GM19455 (cell line): ENCODE data around the gene DLGAP1.

Experiments used
- ATAC-seq: cut with Tn5 transposase; IDR thresholded peaks from one replicate; pipeline ENCODE4 v1.9.1; 2021; ENCODE audit not compliant: unreplicated experiment

The DLGAP1 gene

GRCh38 chr18:3873698-3874097 lies 581.4 kb downstream of the DLGAP1 start:
- no peak for ATAC-seq

DNA sequence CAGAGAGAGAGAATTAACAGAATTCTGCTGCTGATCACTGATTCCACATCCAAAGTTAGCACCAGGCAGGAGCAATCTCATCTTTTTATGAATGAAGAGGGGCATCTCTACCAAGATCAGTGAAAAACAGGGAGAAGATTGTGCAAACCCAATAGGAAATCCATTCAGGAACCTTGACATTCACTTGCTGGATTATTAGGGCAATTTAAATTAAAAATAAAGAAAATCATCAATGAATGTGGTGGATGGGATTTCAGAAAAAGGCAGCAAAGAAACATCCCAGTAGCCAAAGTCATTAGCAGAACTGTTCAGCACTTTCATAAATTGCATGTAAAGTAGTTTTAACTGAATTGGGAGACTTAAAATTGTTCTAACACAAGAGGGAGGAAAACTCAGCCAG lies 581.9 kb downstream of the DLGAP1 start:
- ATAC-seq: no peak

GRCh38 chr18:3872641-3873040 lies 582.5 kb downstream of the DLGAP1 start:
- no peak for ATAC-seq

DNA sequence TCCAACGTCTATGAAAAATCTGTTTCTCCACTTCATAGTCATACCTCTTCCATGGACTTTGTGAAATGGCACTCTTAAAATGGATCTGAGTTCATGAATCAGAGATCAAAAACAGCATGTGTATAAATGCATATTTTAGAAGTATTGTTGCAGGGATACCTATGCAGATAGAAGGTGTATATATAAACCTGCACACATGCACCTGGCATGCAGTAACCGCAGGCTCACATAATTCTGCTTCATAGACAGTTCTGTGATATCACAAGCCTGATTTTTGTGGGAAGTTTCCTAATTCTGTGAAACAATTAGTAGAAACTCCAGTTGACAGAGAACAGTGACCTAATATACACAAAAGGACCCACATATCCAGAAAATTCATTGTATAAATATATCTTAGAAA lies 583.4 kb downstream of the DLGAP1 start:
- no peak for ATAC-seq

DNA sequence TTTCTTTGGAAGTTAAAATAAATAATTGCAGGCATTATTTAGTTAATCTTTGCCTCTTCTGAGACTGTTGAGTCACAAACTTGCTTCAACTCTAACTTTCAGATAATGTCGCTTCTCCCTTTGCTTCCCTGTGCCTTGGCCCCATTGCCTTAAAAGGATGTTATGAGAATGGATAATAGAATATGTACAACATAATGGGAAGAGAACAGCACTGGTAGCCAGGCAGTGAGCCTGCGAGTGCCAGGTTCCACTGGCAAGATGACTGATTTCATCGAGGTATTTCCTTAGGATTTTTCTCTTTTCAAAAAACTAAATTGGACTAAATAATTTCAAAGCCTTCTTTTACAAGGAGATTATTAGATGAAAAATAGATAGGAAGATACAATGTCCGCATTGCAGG lies 584.2 kb downstream of the DLGAP1 start:
- ATAC-seq: no peak

- no peak for ATAC-seq
These were observed 585.3 kb downstream of the DLGAP1 start for GRCh38 chr18:3869848-3870247.

GRCh38 chr18:3867864-3868311 lies 587.2 kb downstream of the DLGAP1 start:
- no peak for ATAC-seq

DNA sequence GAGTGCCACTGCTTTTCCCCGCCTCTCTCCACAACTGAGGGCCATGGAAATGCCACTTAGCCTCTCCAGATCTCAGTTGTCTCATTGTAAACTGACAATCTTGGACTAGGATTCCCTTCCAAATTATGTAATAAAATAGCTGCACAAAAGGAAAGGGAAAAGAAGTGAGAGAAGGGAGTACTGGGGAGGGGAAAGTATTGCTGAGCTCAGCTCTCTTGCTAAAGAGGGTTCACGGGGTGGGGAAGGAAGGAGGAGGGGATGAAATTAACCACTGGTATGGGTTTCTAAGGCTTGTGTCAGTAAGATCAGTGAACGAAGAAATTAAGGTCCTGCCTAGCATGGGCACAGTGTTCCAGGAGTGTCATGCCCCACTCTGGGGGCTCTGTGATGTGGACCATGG lies 587.9 kb downstream of the DLGAP1 start:
- no peak for ATAC-seq

- ATAC-seq: no peak
These were observed 590.3 kb downstream of the DLGAP1 start for GRCh38 chr18:3864669-3865298.

GRCh38 chr18:3863593-3863992 lies 591.5 kb downstream of the DLGAP1 start:
- no peak for ATAC-seq

DNA sequence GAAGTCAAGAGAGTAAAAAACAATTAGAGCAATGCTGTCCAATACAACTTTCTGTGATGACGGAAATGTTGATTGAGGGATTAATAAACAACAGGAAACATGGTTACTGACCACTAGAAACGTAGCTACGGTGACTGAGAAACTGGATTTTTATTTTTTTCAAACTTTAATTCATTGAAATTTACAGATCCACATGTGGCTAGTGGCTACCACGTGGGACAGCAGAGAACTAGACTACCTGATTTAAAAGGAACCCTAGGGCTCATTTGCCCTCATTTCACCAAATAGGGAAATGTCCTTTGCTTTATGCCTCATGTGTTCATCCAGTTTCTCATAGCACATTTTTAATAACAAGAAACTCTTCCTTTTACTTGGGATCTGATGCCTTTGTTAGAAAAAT lies 592.1 kb downstream of the DLGAP1 start:
- ATAC-seq: no peak

DNA sequence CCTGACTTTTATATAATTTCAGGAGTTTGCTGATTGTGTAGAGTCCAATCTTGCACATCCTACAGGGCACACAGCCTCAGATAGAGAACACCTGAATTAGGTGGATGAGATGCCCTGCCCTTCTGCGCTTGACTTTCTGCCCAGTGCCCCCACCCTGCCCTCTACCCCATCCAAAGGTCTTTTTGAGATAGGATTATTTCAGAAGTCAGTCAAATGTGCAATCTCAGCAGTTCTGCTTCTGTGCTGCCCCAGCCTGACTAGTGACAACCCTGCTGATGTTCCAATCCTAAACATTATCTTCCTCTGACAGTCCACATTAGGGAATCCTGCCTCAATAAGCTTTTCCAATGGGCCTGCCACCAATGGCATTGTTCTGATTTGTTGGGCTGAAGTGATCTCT lies 593.6 kb downstream of the DLGAP1 start:
- no peak for ATAC-seq

GRCh38 chr18:3857544-3857943 lies 597.6 kb downstream of the DLGAP1 start:
- no peak for ATAC-seq

DNA sequence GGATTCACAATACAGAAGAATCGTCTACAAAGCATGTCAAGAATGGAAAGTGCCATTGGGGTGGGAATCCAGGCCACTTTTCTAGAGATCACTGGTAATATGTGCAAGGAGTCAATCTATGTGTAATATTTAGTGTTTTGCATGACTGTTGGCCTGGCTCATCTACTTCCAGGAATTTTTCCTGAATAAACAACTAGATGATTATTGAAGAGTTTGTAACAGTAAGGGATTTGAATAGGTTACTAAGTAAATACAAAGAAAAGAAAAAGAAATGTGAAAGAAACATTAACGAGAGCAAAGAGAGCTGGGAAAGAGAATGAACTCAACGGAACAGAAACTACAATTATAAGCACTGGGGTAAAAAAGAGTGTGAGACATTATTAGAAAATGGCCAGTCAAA lies 599.1 kb downstream of the DLGAP1 start:
- ATAC-seq: no peak

DNA sequence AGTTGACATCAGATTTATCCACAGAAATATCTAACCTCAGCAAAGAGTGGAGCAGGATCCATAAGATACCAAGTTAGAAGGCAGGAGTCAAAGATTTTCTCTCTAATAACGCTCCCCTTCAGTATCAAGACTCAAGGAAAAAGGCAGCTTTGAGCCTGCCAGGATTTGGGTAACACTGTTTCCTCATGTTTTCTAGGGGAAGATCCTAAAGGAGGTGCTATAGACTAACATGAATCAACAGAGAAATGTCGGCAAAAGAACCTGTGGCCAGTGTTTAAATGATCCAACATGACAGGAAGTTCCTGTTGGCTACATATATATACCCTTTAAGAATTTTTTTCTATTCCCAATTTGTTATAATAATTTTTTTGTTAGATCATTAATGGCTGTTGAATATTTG lies 602.8 kb downstream of the DLGAP1 start:
- no peak for ATAC-seq

GRCh38 chr18:3851159-3851558 lies 603.9 kb downstream of the DLGAP1 start:
- no peak for ATAC-seq

- no peak for ATAC-seq
These were observed 606.8 kb downstream of the DLGAP1 start for GRCh38 chr18:3848316-3848715.

GRCh38 chr18:3845161-3845560 lies 609.9 kb downstream of the DLGAP1 start:
- ATAC-seq: no peak

- ATAC-seq: no peak
These were observed 612.3 kb downstream of the DLGAP1 start for GRCh38 chr18:3842844-3843243.

DNA sequence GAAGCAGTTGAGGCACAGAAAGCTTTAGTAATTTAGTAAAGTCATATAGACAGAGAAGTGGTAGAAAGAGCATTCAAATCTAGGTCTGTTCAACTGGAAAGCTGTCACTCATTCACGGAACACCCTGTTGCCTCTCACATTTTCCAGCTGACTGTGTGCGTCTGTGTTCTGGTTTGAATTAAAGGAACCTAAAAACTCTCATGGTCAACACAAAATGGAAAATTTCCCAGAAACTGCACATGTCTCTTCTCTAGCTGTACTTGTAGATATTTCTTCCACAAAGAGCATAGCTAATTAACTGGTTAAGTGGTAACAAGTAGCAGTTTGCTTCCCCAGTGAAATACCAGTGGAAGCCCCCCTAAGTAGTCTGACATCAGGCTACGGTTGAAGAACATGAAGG lies 614.3 kb downstream of the DLGAP1 start:
- ATAC-seq: no peak

DNA sequence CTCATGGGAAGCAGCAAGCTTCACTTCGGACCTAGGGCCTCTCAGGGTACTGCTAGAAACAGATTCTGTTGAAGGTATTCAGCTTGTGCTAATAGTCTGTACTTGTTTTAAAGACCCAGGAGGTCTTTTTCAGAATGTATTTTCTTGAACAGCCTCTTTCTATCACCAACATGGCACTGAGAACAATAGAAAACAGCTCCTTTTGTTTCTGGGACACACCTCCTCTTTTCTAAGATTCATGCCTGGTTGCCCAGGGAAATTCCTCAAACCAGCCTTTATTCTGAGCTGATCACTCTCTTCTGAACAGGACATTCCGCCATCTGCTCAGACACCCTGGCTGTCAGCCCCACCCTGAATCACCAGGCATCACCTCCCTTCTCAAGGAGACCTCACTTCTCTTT lies 615.5 kb downstream of the DLGAP1 start:
- ATAC-seq: no peak

GRCh38 chr18:3836483-3837335 lies 618.4 kb downstream of the DLGAP1 start:
- no peak for ATAC-seq
